ENCODE measurements around the gene ALDH3B1. TPM values are rescaled to one million over a fixed set of nuclear protein-coding genes. Genes with fewer than 3 reads are reported as not detected.

ALDH3B1 gene
- polyA plus RNA-seq, 1 donor: 11.8 TPM

GRCh38 chr11:68071281-68072048, 61.3 kb downstream of the ALDH3B1 start:
- DNase-seq (ENCODE audit: low read depth): no peak

- DNase-seq (ENCODE audit: low read depth): no peak
These were observed 64.6 kb downstream of the ALDH3B1 start for GRCh38 chr11:68074584-68075352.

DNA sequence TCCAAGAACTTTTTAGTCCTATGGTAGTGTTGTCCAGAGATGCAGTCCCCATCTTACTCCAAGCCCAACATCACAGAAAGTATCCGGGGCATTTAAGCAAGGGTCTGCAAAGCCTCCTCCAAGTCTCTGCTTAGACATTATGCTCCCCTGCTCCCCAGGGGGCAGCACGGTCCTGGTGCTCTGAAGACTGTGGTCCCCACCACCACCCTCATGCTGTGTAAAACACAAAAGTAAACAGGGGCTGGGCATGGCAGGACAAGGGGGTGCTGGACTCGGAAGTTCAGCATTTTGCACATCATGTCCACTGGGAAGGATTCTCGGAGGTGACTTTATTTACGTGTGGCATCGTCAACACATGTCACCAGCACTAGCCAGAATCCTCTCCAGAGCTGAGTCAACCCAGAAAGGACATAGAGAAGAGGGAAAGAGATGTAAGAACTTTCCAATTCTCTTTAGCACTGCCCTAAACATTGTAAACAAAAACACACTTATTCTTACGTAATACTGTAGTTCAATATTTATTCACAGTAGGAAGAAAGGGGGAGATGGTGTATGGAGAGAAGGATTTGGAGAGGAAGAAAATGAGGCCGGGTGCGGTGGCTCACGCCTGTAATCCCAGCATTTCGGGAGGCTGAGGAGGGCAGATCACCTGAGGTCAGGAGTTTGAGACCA, 66.4 kb downstream of the ALDH3B1 start:
- DNase-seq (ENCODE audit: low read depth): no peak

DNA sequence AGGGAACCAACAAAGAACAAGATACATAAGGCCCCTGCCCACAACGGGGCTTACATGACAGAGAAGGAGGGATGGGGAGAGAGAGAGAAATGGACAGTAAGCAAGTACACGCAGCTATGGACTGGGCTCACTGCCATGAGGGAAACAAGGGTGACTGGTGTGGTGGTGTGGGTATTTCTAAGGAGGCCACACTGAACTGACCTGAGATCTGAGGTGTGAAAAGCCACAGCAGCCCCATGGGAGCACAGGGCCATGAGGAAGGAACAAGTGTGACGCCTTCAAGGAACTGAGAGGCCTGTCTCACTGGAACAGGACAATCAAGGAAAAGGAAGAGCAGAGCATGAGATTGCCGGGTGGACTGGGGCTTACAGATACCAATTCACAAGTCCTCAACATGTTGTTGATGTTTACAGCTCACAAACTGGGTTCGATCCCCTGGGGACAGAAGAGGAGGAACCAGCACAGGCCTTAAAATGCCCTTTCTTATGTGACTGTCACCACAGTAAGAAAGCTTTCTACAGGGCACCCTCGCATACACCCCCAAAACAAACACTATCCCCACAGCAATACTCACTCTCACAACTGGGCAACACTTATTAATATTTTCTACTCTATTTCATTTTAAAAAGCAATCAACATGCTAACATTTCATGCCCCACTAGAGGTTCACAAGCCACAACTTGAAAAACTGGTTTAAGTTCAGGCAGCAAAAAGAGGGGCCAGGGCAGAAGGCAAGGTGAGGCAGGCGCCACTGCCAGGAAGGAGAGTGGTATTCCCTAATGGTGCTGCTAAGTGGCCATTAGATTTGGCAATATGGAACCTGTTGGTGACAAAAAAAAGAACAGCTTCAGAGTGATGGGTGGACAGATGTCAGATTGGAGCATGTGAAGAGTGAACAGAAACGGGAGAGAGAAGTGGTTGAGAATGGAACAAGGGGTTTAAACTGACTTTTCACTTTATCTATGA, 67.8 kb downstream of the ALDH3B1 start:
- no peak for DNase-seq (ENCODE audit: low read depth)

Other genes starting within 250 kb of the ALDH3B1 start
- 6.0 TPM for gene UNC93B1, start 6.2 kb upstream of the ALDH3B1 start, polyA plus RNA-seq (ENCODE audit: insufficient read length)
- 68.5 TPM for gene NDUFS8, start 20.4 kb downstream of the ALDH3B1 start, polyA plus RNA-seq (ENCODE audit: insufficient read length)
- 24.7 TPM for gene TCIRG1, start 28.7 kb downstream of the ALDH3B1 start, polyA plus RNA-seq (ENCODE audit: insufficient read length)
- gene CHKA, start 111.1 kb downstream of the ALDH3B1 start, polyA plus RNA-seq (ENCODE audit: insufficient read length): 21.4 TPM
- 43.3 TPM for gene KMT5B, start 203.0 kb downstream of the ALDH3B1 start, polyA plus RNA-seq (ENCODE audit: insufficient read length)